Stomach smooth muscle (tissue), 2 donors: Measurements from ENCODE around the gene LTF.

ENCODE experiments used
- H3K27ac ChIP-seq: one replicate; pipeline ENCODE4 v1.7.0; 2013; ENCODE audit warnings: mild to moderate bottlenecking, low read length, inconsistent platforms
- H3K27me3 ChIP-seq, 2 donors: one replicate each; pipeline ENCODE4 v1.7.0; 2013; ENCODE audit warnings: low read length in 2 of 2; ENCODE audit not compliant: insufficient read depth in 2 of 2, control insufficient read depth in 1 of 2
- H3K36me3 ChIP-seq, 2 donors: one replicate each; pipeline ENCODE4 v1.7.0; 2013; ENCODE audit warnings: low read length in 2 of 2; ENCODE audit not compliant: control insufficient read depth in 2 of 2, insufficient read depth in 2 of 2
- H3K4me1 ChIP-seq: one replicate; pipeline ENCODE4 v1.7.0; 2013; ENCODE audit warnings: low read length; ENCODE audit not compliant: control insufficient read depth, insufficient read depth
- H3K4me3 ChIP-seq, 2 donors: one replicate each; pipeline ENCODE4 v1.7.0; 2013; ENCODE audit warnings: low read length in 2 of 2
- H3K9ac ChIP-seq, 2 donors: one replicate each; pipeline ENCODE4 v1.7.0; 2013; ENCODE audit warnings: low read length in 2 of 2, mild to moderate bottlenecking in 1 of 2
- H3K9me3 ChIP-seq, 2 donors: one replicate each; pipeline ENCODE4 v1.7.0; 2013; ENCODE audit warnings: low read length in 2 of 2; ENCODE audit not compliant: control insufficient read depth in 2 of 2
- donor health status: healthy.
- donor health status: Pancreatic carcinoma.

Gene LTF

GRCh38 chr3:46468753-46469600 lies 4.3 kb upstream of the LTF start:
- no peaks in the 10 kb centered on the region for H3K9me3 ChIP-seq
- peaks cover 7 to 8% of the 10 kb centered on the region in 2 donors for H3K27me3 ChIP-seq
- no peaks in the 10 kb centered on the region for H3K36me3 ChIP-seq
- H3K27ac ChIP-seq: no peak overlapping the region
- no peak overlapping the region for H3K9ac ChIP-seq
- peaks cover under 1% of the 10 kb centered on the region for H3K4me1 ChIP-seq
- H3K4me3 ChIP-seq: no peak overlapping the region

- Histone ChIP-seq H3K36me3 (no peaks in the 10 kb centered on the region), H3K4me1 (peaks cover 2% of the 10 kb centered on the region), H3K4me3 (no peak overlapping the region), H3K27me3 (peaks cover 17 to 18% of the 10 kb centered on the region in 2 donors), H3K27ac (no peak overlapping the region), H3K9me3 (no peaks in the 10 kb centered on the region), H3K9ac (no peak overlapping the region)
Measured at GRCh38 chr3:46467562-46467961, 2.9 kb upstream of the LTF start.

GRCh38 chr3:46466871-46467403 lies 2.2 kb upstream of the LTF start:
- Histone ChIP-seq H3K27me3 (peaks cover 18 to 20% of the 10 kb centered on the region in 2 donors), H3K36me3 (no peaks in the 10 kb centered on the region), H3K4me1 (peaks cover 2% of the 10 kb centered on the region), H3K9ac (no peak overlapping the region), H3K4me3 (no peak overlapping the region), H3K27ac (no peak overlapping the region), H3K9me3 (no peaks in the 10 kb centered on the region)

GRCh38 chr3:46466273-46466672 lies 1.6 kb upstream of the LTF start:
- Histone ChIP-seq H3K27me3 (peaks cover 18 to 21% of the 10 kb centered on the region in 2 donors), H3K4me1 (peaks cover 2% of the 10 kb centered on the region), H3K27ac (no peak overlapping the region), H3K4me3 (no peak overlapping the region), H3K36me3 (no peaks in the 10 kb centered on the region), H3K9me3 (no peaks in the 10 kb centered on the region), H3K9ac (no peak overlapping the region)

GRCh38 chr3:46465196-46465520 lies 453 bp upstream of the LTF start:
- Histone ChIP-seq H3K4me1 (peaks cover 2% of the 10 kb centered on the region), H3K9me3 (peaks cover 0 to 2% of the 10 kb centered on the region in 2 donors), H3K27ac (no peak overlapping the region), H3K4me3 (no peak overlapping the region), H3K9ac (no peak overlapping the region), H3K27me3 (peaks cover 18 to 21% of the 10 kb centered on the region in 2 donors), H3K36me3 (no peaks in the 10 kb centered on the region)

GRCh38 chr3:46463868-46464241 lies 850 bp downstream of the LTF start:
- no peak overlapping the region for H3K27ac ChIP-seq
- H3K9me3 ChIP-seq: peaks cover 0 to 2% of the 10 kb centered on the region in 2 donors
- peaks cover 2% of the 10 kb centered on the region for H3K4me1 ChIP-seq
- no peak overlapping the region for H3K9ac ChIP-seq
- no peak overlapping the region for H3K4me3 ChIP-seq
- H3K36me3 ChIP-seq: no peaks in the 10 kb centered on the region
- peaks cover 18 to 21% of the 10 kb centered on the region in 2 donors for H3K27me3 ChIP-seq

- Histone ChIP-seq H3K9ac (no peak overlapping the region), H3K9me3 (peaks cover 0 to 2% of the 10 kb centered on the region in 2 donors), H3K4me1 (peaks cover 2% of the 10 kb centered on the region), H3K27ac (no peak overlapping the region), H3K4me3 (peak overlapping the region in 1 of 2 donors; percentile 8), H3K27me3 (peaks cover 18 to 21% of the 10 kb centered on the region in 2 donors), H3K36me3 (no peaks in the 10 kb centered on the region)
Measured at GRCh38 chr3:46463120-46463867, 1.4 kb downstream of the LTF start.

- H3K4me1 ChIP-seq: peaks cover 2% of the 10 kb centered on the region
- peaks cover 18 to 21% of the 10 kb centered on the region in 2 donors for H3K27me3 ChIP-seq
- H3K4me3 ChIP-seq: no peak overlapping the region
- H3K9me3 ChIP-seq: peaks cover 0 to 2% of the 10 kb centered on the region in 2 donors
- no peak overlapping the region for H3K9ac ChIP-seq
- no peak overlapping the region for H3K27ac ChIP-seq
- no peaks in the 10 kb centered on the region for H3K36me3 ChIP-seq
Measured at GRCh38 chr3:46462511-46462910, 2.2 kb downstream of the LTF start.

GRCh38 chr3:46462111-46462510 lies 2.6 kb downstream of the LTF start:
- Histone ChIP-seq H3K36me3 (no peaks in the 10 kb centered on the region), H3K4me1 (peaks cover 2% of the 10 kb centered on the region), H3K27me3 (peaks cover 18 to 21% of the 10 kb centered on the region in 2 donors), H3K9ac (no peak overlapping the region), H3K4me3 (no peak overlapping the region), H3K27ac (no peak overlapping the region), H3K9me3 (peaks cover 0 to 2% of the 10 kb centered on the region in 2 donors)

- H3K27ac ChIP-seq: no peak overlapping the region
- H3K4me1 ChIP-seq: peaks cover 2% of the 10 kb centered on the region
- H3K9me3 ChIP-seq: peaks cover 0 to 2% of the 10 kb centered on the region in 2 donors
- no peak overlapping the region for H3K9ac ChIP-seq
- H3K27me3 ChIP-seq: peaks cover 15 to 21% of the 10 kb centered on the region in 2 donors
- no peak overlapping the region for H3K4me3 ChIP-seq
- H3K36me3 ChIP-seq: no peaks in the 10 kb centered on the region
Measured at GRCh38 chr3:46460051-46460450, 4.7 kb downstream of the LTF start.
